Dermis microvascular lymphatic vessel endothelial cell (primary cell): ENCODE data around the gene FBXL5. TPM values are rescaled to one million over a fixed set of nuclear protein-coding genes. Genes with fewer than 3 reads are reported as not detected.
"Not testable (repeated sequence)": the region's sequence is repeated elsewhere in the genome, so short reads cannot be mapped to it uniquely, and the experiment has no call there.

Experiments used
- DNase-seq, 2 donors: peaks; one replicate each; pipeline versions ENCODE4 v3.0.0 to v3.0.0-alpha.2; 2010; ENCODE audit warnings: low read depth in 2 of 2
- total RNA-seq: library from RNA; depleted of rRNA; stranded (reverse); fragments of >200 nt; gene quantifications from 2 replicates; pipeline ENCODE4 v1.2.1, GENCODE V29; 2014

Gene FBXL5
- total RNA-seq, 1 donor from 2014 or later = 81.9 TPM

DNA sequence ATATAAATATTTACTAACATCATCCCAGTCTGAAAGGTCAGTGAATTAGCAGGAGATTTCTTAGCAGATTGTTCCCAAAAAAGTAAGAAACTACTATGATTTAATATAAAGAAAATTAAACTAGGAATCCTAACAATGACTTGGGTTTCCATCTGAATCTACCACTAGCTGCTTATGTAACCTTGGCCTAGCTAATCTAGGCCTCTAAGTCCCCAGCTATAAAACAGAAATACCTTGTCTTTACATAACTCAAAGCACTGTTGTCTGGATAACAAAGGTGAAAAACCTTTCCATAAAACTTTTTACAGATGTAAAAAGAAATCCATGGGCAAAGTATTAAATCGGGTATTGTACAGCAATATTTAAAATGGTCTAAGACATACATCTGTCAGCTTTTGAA, 3.0 kb downstream of the FBXL5 start:
- DNase-seq = no peak

DNA sequence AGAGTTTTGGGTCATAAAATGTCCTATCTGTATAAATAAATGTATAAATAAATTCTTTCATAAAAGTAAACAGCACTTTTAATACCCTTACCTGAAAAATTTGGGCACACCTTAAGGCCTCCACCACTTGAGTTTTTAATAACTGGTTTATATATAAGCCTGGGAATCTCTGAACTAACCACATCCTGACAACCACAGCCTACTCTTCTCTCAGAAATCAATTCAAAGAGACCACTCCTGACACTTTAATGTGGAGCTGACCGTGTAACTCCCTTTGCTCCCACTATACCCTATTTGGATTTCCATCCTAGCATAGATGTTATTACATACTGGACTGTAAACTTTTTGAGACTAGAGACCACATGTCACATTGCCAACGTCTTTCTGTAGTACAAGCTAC, 3.5 kb downstream of the FBXL5 start:
- DNase-seq = no peak

DNA sequence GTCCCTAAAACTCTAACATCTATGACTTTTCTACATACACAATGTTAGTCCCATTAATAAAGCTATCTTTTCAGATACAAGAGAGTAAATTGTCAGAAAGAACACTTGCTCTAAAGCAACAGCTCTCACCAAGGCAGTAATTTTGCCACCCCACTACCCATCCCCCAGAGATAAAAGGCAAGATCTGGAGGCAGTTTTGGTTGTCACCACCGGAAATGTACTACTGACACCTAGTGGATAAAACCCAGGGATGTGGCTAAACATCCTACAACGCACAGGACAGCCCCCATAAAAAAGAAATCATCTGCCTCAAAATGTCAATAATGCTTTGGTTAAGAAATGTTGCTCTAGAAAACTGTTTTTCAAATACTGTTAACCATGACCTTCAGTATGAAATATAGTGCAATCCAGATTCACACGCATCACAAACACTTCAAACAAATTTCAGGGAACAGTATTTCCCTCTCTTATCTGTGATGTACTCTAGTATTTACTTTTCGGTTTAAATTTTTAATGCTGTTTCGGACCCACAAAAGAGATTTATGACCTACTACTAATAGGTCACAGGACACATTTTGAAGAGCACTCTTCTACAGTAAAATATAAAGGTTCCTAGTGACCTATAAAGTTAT, 5.1 kb downstream of the FBXL5 start:
- peak in 1 of 2 donors; percentile 53 for DNase-seq

DNA sequence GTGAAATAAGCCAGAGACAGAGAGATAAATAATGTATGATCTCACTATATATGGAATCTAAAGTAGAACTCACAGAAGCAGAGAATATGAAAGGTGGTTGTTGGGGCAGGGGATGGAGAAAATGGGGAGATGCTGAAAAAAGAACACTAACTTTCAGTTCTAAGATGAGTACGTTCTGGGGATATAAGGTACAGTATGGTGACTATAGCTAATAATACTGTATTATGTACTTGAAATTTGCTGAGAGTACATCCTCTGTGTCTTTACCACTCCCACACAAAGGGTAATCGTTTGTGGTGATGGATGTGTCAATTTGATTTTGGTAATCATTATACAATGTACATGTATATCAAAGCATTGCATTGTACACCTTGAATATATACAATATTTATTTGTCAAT, 6.6 kb downstream of the FBXL5 start:
- no peak for DNase-seq

DNA sequence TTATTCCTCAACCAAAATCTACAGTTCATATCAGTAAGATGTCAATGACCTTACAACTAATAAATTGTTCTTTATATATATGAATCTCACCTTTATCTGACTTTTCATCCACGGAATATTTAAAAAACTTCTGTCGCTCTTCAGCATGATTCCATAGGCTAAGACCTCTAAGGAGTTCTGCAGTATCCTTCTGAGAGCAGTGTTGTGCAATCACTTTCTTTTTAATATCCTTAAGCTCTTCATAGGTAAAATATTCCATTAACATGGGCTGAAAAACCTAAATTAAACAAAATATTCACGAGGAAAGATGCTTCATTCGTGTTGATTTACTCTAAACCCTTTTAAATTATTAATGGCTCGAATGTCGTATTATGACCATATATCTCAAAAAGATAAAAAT, 16.7 kb downstream of the FBXL5 start:
- no peak for DNase-seq

DNA sequence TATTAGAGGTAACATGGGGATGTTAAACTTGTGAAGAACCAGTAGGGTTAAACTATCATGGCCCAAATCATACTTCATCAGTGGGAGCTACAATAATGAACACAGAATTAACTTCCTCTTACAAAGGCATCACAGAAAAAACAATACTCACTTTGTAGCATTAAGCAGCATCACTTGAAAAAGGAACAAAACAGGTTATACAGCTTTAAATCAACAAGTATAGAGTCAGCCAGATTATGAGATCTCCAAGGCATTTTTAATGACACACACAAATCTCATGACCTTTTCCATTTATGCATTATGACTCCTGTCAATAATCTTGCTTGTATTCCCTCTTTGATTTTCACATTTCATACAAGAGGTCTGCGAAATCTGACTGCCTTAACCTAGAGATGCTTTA, 18.3 kb downstream of the FBXL5 start:
- DNase-seq = no peak

DNA sequence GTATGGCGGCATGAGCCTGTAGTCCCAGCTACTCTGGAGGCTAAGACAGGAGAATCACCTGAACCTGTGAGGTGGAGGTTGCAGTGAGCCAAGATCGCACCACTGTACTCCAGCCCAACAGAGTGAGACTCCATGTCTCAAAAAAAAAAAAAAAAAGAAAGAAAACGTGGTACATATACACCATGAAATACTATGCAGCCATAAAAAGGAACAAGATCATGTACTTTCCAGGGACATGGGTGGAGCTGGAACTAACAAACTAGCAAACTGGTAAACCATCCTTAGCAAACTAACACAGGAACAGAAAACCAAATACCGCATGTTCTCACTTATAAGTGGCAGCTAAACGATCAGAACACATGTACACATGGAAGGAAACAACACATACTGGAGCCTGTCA, 37.8 kb downstream of the FBXL5 start:
- not testable (repeated sequence) for DNase-seq

DNA sequence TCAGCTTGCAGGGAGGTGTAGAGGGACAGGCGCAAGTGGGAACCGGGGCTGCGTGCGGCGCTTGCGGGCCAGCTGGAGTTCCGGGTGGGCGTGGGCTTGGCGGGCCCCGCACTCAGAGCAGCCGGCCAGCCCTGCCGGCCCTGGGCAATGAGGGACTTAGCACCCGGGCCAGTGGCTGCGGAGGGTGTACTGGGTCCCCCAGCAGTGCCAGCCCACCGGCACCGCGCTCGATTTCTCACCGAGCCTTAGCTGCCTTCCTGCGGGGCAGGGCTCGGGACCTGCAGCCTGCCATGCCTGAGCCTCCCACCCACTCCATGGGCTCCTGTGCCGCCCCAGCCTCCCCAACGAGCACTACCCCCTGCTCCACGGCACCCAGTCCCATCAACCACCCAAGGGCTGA, 40.3 kb downstream of the FBXL5 start:
- DNase-seq = not testable (repeated sequence)

DNA sequence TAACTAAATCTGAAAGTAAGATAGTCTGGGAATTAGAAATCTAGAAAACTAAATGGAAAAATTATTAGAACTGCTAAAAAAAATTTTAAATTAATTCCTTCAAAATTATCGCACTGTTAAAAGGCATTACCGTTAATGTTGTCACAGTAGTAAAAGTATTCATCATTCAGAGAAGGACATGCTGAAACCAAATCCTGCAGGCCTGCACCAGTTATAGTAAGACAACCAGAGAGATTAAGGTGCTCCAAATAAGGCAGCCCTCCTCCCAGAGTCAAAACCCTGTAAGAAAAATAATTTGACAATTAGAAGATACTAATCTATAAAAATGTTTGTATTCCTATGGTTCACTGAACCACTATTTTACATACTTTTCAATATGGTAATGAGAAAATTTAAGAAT, 43.0 kb downstream of the FBXL5 start:
- no peak for DNase-seq

DNA sequence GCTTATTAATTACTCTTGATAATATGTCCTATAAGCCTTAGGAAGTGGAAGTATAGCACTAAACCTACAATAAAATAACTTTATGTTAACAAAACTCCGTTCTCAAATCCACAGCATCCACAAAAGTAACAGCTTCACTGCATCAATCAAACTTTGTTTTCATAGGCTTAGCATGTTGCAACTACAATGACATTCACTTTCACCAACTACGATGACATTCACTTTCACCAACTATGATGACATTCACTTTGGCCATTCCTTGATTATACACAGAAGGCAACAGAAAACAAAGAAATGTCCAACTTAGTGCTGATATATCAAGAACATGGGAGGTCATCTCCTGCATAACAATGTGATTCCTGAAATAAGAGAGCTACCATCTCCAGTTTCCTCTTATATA, 44.3 kb downstream of the FBXL5 start:
- no peak for DNase-seq

DNA sequence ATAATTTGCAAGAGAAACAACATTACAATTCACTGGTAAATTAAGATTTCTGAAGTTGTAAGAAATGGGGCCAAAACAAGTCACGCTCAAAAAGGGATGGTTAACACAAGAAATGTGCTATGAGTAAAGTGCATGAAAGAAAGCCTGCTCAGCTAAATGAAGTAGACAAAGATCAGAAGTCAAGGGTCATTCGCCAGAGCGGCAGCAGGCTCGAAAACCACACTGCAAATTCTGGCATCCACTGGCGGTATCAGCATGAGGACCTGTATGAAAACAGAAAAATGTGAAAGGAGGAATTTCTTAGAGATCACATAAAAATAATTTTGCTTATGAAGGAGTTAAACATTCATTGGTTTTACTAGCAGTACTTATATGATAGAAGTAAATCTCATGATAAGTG, 49.6 kb downstream of the FBXL5 start:
- no peak for DNase-seq

DNA sequence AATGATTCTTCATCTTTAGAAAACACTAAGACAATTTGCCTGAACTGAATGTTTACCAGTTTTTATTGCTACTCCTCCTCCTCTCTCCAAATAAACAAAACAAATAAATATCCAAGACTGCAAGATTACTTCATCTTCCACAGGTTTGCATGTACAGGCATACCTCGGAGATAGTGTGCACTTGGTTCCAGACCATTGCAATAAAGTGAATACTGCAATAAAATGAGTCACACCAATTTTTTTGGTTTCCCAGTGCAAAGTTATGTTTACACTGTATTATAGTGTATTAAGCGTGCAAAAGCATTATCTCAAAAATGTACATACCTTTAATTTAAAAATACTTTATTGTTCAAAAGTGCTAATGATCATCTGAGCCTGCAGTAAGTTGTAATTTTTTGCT, 53.3 kb downstream of the FBXL5 start:
- DNase-seq = no peak

DNA sequence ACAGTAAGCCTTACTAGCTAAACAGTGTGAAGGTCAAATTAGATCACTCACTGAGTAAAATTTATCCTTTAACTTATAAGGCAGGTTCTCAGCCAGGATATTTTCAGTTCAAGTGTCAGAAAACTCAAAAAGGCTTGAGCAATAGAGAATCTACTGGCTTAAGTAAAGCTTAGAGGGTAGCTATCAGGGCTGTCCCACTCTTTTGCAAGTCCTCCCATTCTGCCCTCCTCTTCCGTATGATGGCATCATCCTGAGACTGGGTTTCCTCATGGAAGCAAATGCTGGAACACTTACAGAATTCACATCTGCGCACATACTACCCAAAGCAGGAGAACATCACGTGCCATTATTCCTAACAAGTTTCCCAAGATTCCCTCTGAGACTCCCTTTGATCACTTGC, 55.0 kb downstream of the FBXL5 start:
- DNase-seq = no peak

DNA sequence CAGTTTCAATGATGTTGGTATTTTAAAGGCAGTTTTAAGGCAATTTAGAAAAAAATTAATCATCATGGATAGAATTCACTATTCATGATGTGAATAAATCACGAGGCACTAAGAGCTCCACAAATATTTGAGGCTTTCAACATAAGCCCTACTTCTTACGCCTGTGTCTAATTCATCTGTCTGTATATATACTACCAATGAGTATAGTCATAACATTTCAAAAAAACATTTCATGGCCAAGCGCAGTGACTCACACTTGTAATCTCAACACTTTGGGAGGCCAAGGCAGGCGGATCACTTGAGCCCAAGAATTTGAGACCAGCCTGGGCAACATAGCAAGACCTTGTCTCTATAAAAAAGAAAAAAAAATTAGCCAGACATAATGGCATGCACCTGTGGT, 56.5 kb downstream of the FBXL5 start:
- DNase-seq = no peak

DNA sequence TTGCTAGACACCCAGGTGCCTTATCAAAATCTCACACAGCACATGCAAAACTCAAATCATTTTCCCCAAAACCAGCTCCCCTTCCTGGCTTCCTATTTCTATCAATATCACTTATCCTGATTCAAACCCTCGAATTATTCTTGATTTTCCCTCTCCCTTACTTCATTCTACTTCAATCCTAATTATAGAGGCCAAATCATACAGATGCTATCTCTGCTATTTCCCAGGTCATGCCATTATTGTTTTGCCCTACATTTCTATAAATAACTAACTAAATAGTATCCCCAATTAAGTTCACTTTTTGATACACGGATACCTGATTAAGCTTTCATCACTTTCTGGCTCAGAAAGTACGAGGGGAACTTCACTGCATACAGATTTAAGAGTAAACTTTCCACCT, 62.4 kb downstream of the FBXL5 start:
- no peak for DNase-seq

DNA sequence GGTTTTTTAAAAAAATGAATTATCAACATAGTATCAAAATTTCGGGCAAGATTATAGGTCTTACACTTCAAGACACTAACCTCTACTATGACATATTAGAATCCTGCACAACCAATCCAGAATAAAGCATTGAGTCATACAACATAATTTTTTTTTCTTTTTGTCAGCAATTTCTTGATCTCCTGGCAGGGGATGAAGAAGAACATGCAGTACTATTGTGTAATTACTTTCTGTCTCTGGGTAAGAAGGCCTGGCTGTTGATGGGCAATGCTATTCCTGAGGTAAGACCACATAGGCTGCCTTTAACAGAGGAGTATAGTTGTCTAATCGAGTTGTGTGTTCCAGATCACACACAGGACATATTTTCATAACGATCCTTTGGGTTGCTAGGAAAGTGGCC, 67.5 kb downstream of the FBXL5 start:
- no peak for DNase-seq

DNA sequence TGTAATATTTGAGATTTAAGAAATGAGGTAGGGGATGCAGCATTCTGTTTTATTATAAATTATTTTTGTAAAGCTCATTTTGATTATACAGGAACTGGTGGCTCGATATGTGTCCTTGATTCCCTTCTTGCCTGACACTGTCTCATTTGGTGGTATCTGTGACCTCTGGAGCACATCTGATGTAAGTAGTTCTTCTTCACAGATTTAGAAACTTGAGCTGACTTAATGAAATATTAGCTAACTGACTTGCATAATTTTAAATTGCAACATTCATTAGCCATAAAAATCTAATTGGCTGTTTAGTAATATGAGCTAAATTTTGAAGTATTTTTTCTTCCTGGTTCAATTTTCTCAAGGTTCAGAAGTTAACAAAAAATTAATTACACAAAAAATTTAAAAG, 69.1 kb downstream of the FBXL5 start:
- DNase-seq = no peak

DNA sequence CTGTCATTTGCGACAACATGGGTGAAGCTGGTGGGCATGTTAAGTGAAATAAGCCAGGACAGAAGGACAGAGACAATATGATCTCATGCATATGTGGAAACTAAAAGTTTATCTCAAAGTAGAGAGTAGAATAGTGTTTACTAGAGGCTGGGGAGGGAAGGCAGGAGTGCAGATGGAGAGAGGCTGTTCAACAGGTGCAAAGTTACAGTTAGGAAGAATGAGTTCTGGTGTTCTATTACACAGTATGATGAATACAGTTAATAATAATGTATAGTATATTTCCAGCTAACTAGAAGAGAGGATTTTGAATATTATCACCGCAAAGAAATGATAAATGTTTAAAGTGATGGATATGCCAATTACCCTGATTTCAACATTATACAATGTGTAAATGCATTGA, 69.8 kb downstream of the FBXL5 start:
- DNase-seq = no peak

DNA sequence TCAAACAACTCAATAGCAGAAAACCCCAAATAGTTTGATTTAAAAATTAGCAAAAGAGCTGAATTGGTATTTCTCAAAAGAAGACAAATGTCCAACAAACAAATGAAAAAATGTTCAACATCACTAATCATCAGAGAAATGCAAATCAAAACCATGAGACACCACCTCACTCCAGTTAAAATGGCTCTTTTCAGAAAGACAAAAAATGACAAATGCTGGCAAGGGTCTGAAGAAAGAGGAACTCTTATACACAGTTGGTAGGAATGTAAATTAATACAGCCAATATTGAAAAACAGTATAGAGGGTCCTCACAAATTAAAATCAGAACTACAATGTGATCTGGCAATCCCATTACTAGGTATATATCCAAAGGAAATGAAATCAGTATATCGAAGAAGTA, 70.4 kb downstream of the FBXL5 start:
- DNase-seq = no peak

DNA sequence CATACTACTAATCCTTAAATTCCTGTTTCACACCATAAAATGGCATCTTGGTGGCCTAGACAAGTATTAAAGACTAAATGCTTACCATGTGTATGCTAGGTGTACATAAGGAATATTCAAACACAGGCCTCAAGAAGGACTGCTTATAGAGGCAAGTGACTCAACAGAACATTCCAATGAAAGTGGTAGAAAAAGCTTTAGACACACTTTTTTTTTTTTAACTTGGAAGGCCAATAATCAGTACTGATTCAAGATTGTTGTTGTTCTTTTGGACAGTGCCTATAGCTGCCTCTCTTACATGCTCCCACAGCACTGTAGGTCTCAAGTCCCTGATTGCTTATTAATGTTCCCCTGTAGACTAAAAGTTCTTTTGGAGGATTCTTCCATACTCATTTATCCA, 77.6 kb downstream of the FBXL5 start:
- no peak for DNase-seq

DNA sequence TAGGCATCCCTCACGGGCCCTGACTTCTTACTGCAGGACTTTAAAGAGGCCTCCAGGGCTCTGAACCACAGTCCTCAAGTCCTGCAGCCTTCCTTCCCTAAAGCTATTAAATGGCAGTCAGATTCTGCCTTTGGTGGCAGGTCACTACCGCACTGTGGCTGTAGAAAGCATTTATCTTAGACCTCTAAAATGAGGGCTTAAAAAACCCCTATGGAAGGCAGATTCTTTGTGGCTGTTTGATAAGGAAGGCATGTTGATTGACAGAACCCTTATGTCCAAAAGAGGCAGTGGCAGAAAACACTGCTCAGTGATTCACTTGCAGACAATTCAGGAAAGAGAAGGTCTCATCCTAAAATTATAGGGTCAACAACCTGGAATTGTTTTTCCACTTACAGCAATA, 79.2 kb downstream of the FBXL5 start:
- peak; percentile 4 to 18 for DNase-seq

DNA sequence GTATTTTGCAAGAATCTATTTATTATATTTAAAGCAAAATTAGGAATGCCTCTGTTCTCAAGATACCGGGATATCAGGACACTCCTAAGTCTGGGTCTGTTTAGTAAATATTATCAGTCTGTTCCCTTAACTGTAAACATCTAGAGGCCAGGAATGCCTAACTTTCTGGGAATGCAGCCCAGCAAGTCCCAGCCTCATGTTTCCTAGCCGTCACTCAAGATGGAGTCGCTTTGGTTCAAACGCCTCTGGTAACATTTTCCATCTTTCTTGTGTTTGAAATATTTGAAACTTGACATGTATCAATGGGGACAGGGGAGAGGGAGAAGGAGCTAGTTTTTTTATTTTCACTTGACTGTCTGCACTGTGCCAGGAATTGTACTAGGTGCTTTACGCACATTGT, 85.4 kb downstream of the FBXL5 start:
- DNase-seq = no peak

DNA sequence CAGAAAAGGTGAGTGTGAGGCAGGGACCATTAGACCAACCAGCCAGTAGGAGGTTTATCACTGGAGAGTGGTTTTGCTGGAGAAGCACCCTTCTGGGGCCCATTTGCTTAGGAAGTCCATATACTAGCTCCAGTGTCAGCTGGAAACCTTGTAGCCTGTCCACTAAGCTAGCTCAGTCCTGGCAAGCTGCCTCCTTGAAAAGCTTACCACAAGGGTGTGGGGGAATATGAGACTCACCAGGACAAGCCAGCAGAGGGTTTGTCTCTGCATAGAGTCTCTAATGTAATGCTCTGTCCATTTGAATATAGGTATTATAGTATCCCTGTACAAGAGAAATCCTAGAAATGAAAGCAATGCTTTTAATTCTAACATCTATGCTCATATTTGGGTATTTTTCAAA, 86.3 kb downstream of the FBXL5 start:
- no peak for DNase-seq

DNA sequence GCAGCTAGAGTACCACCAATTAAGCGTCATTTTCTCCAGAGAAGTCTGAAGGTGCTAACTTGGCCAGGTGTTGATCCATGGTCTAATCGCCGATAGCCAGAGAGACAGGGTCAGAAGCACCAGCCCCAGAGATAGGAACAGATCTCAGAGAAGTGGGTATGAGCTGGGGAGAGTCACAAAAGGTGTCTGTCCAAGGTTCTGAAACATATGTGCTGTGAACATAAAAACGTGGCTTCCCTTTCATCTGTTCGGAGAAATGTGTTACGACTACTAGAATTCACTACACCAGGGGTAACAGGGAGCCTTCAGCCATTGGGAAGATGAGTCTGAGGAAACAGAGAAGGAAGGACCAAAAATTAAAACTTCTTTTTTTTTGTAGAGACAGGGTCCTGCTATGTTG, 91.3 kb downstream of the FBXL5 start:
- no peak for DNase-seq
